Tibial nerve (tissue), 4 donors: Measurements from ENCODE around the gene SPAM1.

Experiments
- EP300 ChIP-seq, 2 donors: sonication (generic); formaldehyde crosslinking; IDR thresholded peaks; one replicate each; pipeline ENCODE4 v1.6.1; 2017; ENCODE audit warnings: antibody characterized with exemption in 2 of 2, mild to moderate bottlenecking in 1 of 2
- POLR2A ChIP-seq, 2 donors: fragments of 450-650 bp; IDR thresholded peaks; one replicate each; pipeline ENCODE4 v1.6.1; 2017; ENCODE audit warnings: antibody characterized with exemption in 2 of 2, mild to moderate bottlenecking in 2 of 2, moderate library complexity in 2 of 2
- TF ChIP-seq, protein P1 (sequence below), 5 experiments: fragments of 200-600 bp in 3 of 5; fragments of 450-650 bp in 2 of 5; sonication (generic) in 3 of 5; IDR thresholded peaks; one replicate each; pipeline ENCODE4 v1.5.1; 2016 to 2019; ENCODE audit warnings: antibody characterized with exemption in 5 of 5, mild to moderate bottlenecking in 3 of 5, moderate library complexity in 2 of 5

DNA sequence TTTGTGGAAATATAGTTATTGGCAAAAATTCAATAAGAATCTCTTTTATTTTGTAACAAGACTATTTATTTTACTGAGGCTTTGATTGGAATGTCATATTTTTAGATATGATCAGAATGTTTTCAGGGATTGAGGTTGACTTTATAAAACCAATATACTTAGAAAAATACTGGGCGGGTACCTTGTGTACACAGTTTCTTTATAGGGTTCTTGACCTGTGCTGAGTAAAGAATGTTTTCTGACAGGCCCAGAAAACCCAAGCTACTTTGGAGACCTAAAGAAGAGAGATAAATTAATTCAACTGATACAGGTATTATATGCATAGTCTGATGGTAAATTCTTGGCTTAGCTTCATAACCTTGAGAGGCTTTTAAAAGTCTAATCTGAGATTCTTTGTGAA is 23.9 kb upstream of the SPAM1 start:
- TF ChIP-seq, protein P1, sequence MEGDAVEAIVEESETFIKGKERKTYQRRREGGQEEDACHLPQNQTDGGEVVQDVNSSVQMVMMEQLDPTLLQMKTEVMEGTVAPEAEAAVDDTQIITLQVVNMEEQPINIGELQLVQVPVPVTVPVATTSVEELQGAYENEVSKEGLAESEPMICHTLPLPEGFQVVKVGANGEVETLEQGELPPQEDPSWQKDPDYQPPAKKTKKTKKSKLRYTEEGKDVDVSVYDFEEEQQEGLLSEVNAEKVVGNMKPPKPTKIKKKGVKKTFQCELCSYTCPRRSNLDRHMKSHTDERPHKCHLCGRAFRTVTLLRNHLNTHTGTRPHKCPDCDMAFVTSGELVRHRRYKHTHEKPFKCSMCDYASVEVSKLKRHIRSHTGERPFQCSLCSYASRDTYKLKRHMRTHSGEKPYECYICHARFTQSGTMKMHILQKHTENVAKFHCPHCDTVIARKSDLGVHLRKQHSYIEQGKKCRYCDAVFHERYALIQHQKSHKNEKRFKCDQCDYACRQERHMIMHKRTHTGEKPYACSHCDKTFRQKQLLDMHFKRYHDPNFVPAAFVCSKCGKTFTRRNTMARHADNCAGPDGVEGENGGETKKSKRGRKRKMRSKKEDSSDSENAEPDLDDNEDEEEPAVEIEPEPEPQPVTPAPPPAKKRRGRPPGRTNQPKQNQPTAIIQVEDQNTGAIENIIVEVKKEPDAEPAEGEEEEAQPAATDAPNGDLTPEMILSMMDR (IDR thresholded peaks at IDR 0.05): no peak
- no peak for TF ChIP-seq POLR2A (IDR thresholded peaks at IDR 0.05)
- no peak for TF ChIP-seq EP300 (IDR thresholded peaks at IDR 0.05)
